GM12878 (cell line): ENCODE data around the gene PIGN.

Experiments
- EP300 ChIP-seq, 2 experiments: fragments of 150-350 bp in 1 of 2; IDR thresholded peaks; 2 replicates each; pipeline ENCODE4 v1.6.1; 2011 to 2012; ENCODE audit warnings: low read depth in 2 of 2, low read length in 2 of 2, borderline replicate concordance in 1 of 2, improper control_type of control experiment in 1 of 2, inconsistent platforms in 1 of 2; ENCODE audit not compliant: control insufficient read depth in 1 of 2
- ESRRA ChIP-seq: IDR thresholded peaks from 2 replicates; pipeline ENCODE4 v1.6.1; 2012; ENCODE audit warnings: mild to moderate bottlenecking, low read length, improper control_type of control experiment
- HDAC2 ChIP-seq: fragments of 200-600 bp; sonication (generic); IDR thresholded peaks from 2 replicates; pipeline ENCODE4 v1.6.1; 2017
- HDGF ChIP-seq: fragments of 450-650 bp; IDR thresholded peaks from 2 replicates; pipeline ENCODE4 v1.6.1; 2016; ENCODE audit warnings: antibody characterized with exemption
- MAX ChIP-seq: IDR thresholded peaks from 2 replicates; pipeline ENCODE4 v1.6.1; 2012; ENCODE audit warnings: low read depth, low read length, improper control_type of control experiment
- POLR2AphosphoS5 ChIP-seq: IDR thresholded peaks from 2 replicates; pipeline ENCODE4 v1.6.1; 2011; ENCODE audit warnings: mild to moderate bottlenecking, low read length, inconsistent platforms
- YY1 ChIP-seq: IDR thresholded peaks from 2 replicates; pipeline ENCODE4 v1.6.1; 2011; ENCODE audit warnings: low read depth, mild to moderate bottlenecking, low read length
- ZNF274 ChIP-seq: IDR thresholded peaks from one replicate; pipeline ENCODE4 v1.8.0; 2011; ENCODE audit not compliant: insufficient read length, insufficient read depth
- TF ChIP-seq, protein P1 (sequence below): fragments of 450-650 bp; IDR thresholded peaks from 2 replicates; pipeline ENCODE4 v1.6.1; 2017; ENCODE audit warnings: mild to moderate bottlenecking
- TF ChIP-seq, protein P2 (sequence below): fragments of 450-650 bp; IDR thresholded peaks from 2 replicates; pipeline ENCODE4 v1.6.1; 2016; ENCODE audit warnings: mild to moderate bottlenecking, moderate library complexity, borderline replicate concordance
- TF ChIP-seq, protein P3 (sequence below), 3 experiments: IDR thresholded peaks in 2 of 3; conservative IDR thresholded peaks in 1 of 3; 2 replicates each; pipeline ENCODE4 v1.5.1; 2011; ENCODE audit warnings: low read depth in 3 of 3, low read length in 3 of 3, mild to moderate bottlenecking in 3 of 3, control low read depth in 2 of 3, moderate library complexity in 2 of 3, inconsistent platforms in 1 of 3, mixed read lengths in 1 of 3; ENCODE audit not compliant: control insufficient read depth in 2 of 3, insufficient read depth in 1 of 3; ENCODE audit errors: extremely low read depth in 1 of 3
- TF ChIP-seq, protein P4 (sequence below): fragments of 450-650 bp; IDR thresholded peaks from 2 replicates; pipeline ENCODE4 v1.6.1; 2014; ENCODE audit warnings: mild to moderate bottlenecking

DNA sequence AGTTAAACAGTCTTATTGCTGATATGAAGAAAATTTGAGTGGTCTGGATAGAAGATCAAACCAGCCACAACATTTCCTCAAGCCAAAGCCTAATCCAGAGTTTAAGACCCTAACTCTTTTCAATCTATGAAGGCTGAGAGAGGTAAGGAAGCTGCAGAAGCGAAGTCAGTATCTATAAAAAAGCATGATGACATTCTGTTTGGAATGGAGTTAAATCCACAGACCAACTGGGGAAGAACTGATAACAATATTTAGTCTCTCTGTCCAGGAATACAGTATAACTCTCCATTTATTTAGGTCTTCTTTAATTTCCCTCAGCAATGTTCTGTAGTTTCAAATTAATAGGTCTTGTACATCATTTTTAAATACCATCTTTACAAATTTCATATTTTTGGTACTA lies 16.0 kb downstream of the PIGN start:
- TF ChIP-seq, protein P1, sequence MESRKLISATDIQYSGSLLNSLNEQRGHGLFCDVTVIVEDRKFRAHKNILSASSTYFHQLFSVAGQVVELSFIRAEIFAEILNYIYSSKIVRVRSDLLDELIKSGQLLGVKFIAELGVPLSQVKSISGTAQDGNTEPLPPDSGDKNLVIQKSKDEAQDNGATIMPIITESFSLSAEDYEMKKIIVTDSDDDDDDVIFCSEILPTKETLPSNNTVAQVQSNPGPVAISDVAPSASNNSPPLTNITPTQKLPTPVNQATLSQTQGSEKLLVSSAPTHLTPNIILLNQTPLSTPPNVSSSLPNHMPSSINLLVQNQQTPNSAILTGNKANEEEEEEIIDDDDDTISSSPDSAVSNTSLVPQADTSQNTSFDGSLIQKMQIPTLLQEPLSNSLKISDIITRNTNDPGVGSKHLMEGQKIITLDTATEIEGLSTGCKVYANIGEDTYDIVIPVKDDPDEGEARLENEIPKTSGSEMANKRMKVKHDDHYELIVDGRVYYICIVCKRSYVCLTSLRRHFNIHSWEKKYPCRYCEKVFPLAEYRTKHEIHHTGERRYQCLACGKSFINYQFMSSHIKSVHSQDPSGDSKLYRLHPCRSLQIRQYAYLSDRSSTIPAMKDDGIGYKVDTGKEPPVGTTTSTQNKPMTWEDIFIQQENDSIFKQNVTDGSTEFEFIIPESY, result no peak
- TF ChIP-seq ESRRA, result no peak
- no peak for TF ChIP-seq MAX
- TF ChIP-seq HDAC2, result no peak
- no peak for TF ChIP-seq YY1
- TF ChIP-seq EP300 (IDR thresholded peaks at IDR 0.05; ENCODE audit: borderline replicate concordance in 1 of 2, control insufficient read depth in 1 of 2, low read depth in 2 of 2, low read length in 2 of 2), result no peak
- TF ChIP-seq, protein P2, sequence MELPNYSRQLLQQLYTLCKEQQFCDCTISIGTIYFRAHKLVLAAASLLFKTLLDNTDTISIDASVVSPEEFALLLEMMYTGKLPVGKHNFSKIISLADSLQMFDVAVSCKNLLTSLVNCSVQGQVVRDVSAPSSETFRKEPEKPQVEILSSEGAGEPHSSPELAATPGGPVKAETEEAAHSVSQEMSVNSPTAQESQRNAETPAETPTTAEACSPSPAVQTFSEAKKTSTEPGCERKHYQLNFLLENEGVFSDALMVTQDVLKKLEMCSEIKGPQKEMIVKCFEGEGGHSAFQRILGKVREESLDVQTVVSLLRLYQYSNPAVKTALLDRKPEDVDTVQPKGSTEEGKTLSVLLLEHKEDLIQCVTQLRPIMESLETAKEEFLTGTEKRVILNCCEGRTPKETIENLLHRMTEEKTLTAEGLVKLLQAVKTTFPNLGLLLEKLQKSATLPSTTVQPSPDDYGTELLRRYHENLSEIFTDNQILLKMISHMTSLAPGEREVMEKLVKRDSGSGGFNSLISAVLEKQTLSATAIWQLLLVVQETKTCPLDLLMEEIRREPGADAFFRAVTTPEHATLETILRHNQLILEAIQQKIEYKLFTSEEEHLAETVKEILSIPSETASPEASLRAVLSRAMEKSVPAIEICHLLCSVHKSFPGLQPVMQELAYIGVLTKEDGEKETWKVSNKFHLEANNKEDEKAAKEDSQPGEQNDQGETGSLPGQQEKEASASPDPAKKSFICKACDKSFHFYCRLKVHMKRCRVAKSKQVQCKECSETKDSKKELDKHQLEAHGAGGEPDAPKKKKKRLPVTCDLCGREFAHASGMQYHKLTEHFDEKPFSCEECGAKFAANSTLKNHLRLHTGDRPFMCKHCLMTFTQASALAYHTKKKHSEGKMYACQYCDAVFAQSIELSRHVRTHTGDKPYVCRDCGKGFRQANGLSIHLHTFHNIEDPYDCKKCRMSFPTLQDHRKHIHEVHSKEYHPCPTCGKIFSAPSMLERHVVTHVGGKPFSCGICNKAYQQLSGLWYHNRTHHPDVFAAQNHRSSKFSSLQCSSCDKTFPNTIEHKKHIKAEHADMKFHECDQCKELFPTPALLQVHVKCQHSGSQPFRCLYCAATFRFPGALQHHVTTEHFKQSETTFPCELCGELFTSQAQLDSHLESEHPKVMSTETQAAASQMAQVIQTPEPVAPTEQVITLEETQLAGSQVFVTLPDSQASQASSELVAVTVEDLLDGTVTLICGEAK, result no peak
- TF ChIP-seq HDGF, result no peak
- no peak for TF ChIP-seq ZNF274
- TF ChIP-seq POLR2AphosphoS5, result no peak
- TF ChIP-seq, protein P3, sequence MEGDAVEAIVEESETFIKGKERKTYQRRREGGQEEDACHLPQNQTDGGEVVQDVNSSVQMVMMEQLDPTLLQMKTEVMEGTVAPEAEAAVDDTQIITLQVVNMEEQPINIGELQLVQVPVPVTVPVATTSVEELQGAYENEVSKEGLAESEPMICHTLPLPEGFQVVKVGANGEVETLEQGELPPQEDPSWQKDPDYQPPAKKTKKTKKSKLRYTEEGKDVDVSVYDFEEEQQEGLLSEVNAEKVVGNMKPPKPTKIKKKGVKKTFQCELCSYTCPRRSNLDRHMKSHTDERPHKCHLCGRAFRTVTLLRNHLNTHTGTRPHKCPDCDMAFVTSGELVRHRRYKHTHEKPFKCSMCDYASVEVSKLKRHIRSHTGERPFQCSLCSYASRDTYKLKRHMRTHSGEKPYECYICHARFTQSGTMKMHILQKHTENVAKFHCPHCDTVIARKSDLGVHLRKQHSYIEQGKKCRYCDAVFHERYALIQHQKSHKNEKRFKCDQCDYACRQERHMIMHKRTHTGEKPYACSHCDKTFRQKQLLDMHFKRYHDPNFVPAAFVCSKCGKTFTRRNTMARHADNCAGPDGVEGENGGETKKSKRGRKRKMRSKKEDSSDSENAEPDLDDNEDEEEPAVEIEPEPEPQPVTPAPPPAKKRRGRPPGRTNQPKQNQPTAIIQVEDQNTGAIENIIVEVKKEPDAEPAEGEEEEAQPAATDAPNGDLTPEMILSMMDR (IDR thresholded peaks at IDR 0.05 in 2 of 3, conservative IDR thresholded peaks at IDR 0.05 in 1 of 3; ENCODE audit: control insufficient read depth in 2 of 3, extremely low read depth in 1 of 3, insufficient read depth in 1 of 3, low read depth in 3 of 3, low read length in 3 of 3), result no peak
- TF ChIP-seq, protein P4, sequence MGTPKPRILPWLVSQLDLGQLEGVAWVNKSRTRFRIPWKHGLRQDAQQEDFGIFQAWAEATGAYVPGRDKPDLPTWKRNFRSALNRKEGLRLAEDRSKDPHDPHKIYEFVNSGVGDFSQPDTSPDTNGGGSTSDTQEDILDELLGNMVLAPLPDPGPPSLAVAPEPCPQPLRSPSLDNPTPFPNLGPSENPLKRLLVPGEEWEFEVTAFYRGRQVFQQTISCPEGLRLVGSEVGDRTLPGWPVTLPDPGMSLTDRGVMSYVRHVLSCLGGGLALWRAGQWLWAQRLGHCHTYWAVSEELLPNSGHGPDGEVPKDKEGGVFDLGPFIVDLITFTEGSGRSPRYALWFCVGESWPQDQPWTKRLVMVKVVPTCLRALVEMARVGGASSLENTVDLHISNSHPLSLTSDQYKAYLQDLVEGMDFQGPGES, result no peak
